ENCODE results near the gene NOB1.

DNA sequence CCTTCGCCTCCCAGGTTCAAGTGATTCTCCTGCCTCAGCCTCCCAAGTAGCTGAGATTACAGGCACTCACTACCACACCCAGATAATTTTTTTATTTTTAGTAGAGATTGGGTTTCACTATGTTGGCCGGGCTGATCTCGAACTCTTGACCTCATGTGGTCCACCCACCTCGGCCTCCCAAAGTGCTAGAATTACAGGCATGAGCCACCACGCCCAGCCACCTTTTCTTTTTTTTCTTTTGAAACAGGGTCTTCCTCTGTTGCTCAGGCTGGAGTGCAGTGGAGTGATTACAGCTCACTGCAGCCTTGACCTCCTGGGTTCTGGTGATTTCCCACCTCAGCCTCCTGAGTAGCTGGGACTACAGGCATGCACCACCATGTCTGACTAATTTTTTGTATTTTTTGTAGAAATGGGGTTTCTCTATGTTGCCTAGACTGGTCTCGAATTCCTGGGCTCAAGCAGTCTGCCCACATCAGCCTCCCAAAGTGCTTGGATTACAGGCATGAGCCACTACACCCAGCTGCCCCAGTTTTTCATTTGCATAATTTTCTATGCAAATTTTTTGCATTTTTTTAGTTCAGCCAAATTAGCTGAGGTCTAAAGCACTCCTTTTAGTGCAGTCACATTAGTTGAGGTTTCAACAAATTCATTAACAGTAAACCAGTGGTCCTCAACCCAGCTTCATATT is 18.7 kb upstream of the NOB1 start:
- TF ChIP-seq CTCF (conservative IDR thresholded peaks at IDR 0.05) (no peak), ZFX (IDR thresholded peaks at IDR 0.05) (no peak)

Measured in C4-2B (cell line).